HG02973 (cell line): ENCODE data around the gene NCSTN.

ENCODE experiments used
- ATAC-seq: cut with Tn5 transposase; IDR thresholded peaks from one replicate; pipeline ENCODE4 v1.9.1; 2021; ENCODE audit warnings: moderate library complexity; ENCODE audit not compliant: unreplicated experiment

The NCSTN gene

GRCh38 chr1:160404094-160404493 lies 60.9 kb downstream of the NCSTN start:
- no peak for ATAC-seq

DNA sequence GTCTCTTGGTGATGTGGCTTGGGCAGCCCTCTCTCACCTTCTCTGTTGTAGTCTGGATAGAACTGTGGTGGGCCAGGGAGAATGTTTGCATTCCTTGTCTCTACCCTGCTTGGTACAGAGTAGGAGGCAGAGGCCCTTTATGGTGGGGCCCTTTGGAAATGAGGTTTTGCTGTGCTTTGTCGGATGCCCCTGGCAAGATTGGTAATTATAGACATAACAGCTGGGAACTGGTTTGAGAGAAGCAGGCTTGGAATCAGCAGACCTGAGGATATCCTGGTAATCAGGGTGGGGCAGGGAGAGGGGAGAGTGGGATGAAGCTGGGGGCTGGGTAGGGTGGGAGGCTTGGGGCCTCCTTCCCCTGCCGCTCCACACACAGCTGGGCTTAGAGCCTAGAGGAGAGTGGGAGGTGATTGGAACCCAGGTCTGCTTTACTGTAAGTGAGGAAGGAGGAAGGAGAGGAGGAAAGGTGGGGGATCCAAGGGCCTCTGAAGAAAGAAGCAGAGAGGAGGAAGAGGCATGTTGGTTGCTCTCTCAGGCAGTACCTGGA lies 62.2 kb downstream of the NCSTN start:
- no peak for ATAC-seq

DNA sequence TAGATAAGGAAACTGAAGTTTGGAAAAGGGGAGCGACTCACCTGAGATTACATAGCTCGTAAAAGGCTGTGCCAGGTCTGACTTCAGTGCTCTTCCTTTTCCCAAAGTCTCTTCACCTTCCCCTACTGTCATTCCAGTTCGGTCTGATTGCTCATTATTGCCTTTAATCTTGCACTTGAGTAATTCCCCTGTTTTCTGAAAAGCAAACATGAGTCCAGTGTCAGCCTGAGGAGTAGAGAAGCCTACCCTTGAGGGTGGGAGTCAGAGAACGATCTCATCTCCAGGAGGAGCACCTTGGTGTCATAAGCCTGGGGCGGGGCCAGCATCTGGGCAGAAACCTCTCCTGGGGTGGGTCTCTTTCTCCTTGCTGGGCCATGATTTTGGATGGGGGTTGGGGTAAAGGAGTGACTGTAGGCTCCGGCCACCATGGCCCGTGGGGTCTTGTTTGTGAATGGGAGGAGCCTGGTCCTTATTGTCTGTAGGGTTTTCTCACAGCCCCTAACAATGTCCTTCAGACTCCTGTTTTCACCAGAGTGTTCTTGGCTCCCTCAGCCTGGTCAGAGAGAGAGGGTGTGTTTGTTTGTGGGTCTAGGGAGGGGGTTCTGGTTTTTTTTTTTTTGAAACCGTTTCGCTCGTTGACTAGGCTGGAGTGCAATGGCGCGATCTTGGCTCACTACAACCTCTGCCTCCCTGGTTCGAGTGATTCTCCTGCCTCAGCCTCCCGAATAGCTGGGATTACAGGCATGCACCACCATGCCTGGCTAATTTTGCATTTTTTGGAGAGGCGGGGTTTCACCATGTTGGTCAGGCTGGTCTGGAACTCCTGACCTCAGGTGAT lies 63.2 kb downstream of the NCSTN start:
- ATAC-seq = no peak

- no peak for ATAC-seq
Observed at GRCh38 chr1:160407839-160408801, 64.9 kb downstream of the NCSTN start.
